Hepatocyte (in vitro differentiated cells): ENCODE data around the gene PTPMT1.

Source experiments
- CTCF ChIP-seq: fragments of 200-600 bp; sonication (generic); IDR thresholded peaks from 2 replicates; pipeline ENCODE4 v1.5.1; 2016; ENCODE audit warnings: antibody characterized with exemption, mild to moderate bottlenecking; ENCODE audit not compliant: poor library complexity
- EZH2phosphoT487 ChIP-seq: fragments of 200-600 bp; sonication (generic); IDR thresholded peaks from one replicate; pipeline ENCODE4 v1.6.1; 2018; ENCODE audit warnings: antibody characterized with exemption, mild to moderate bottlenecking, low read depth, moderate library complexity; ENCODE audit not compliant: unreplicated experiment, severe bottlenecking

- no peak for TF ChIP-seq CTCF
- no peak for TF ChIP-seq EZH2phosphoT487
These were observed 825 bp downstream of the PTPMT1 start for GRCh38 chr11:47566149-47566698.
